MCF 10A (cell line): ENCODE data around the gene CXCL12. TPM values are rescaled to one million over a fixed set of nuclear protein-coding genes. Genes with fewer than 3 reads are reported as not detected.

Experiments used
- BruUV-seq: library from RNA; stranded (reverse); fragments of 400-500 nt; replicated peaks from 2 replicates; lab custom pipeline; 2021; lab: Mats Ljungman, UMichigan
- CTCF ChIA-PET: fragments of 300-600 bp; sonication (Branson Sonifier 250); formaldehyde crosslinking; extraction: SDS; loops from one replicate; lab custom pipeline; 2021; ENCODE audit warnings: antibody characterized with exemption, inconsistent platforms; lab: Yijun Ruan, JAX
- POLR2A ChIA-PET: fragments of 300-600, 350-650 bp; sonication (Branson Sonifier 250); formaldehyde crosslinking; extraction: SDS; loops from one replicate; lab custom pipeline; 2020; ENCODE audit warnings: antibody characterized with exemption, inconsistent platforms; lab: Yijun Ruan, JAX
- DNase-seq: peaks from one replicate; pipeline ENCODE4 v3.0.0-alpha.2; 2018; ENCODE audit not compliant: unreplicated experiment
- H3K27ac Mint-ChIP-seq: one replicate; pipeline ENCODE4 v1.8.0; 2022; ENCODE audit warnings: mild to moderate bottlenecking, low read depth, mixed read lengths; ENCODE audit not compliant: unreplicated experiment
- H3K27me3 Mint-ChIP-seq: one replicate; pipeline ENCODE4 v1.8.0; 2022; ENCODE audit warnings: mixed read lengths; ENCODE audit not compliant: insufficient read depth, unreplicated experiment
- H3K36me3 Mint-ChIP-seq: one replicate; pipeline ENCODE4 v1.8.0; 2022; ENCODE audit warnings: mild to moderate bottlenecking, moderate library complexity, mixed read lengths; ENCODE audit not compliant: insufficient read depth, unreplicated experiment
- H3K4me1 Mint-ChIP-seq: one replicate; pipeline ENCODE4 v1.8.0; 2022; ENCODE audit warnings: mixed read lengths; ENCODE audit not compliant: insufficient read depth, unreplicated experiment
- H3K4me3 Mint-ChIP-seq: one replicate; pipeline ENCODE4 v1.8.0; 2022; ENCODE audit warnings: mild to moderate bottlenecking, moderate library complexity, mixed read lengths; ENCODE audit not compliant: unreplicated experiment
- H3K9me3 Mint-ChIP-seq: one replicate; pipeline ENCODE4 v1.8.0; 2022; ENCODE audit warnings: mixed read lengths; ENCODE audit not compliant: unreplicated experiment
- CTCF ChIP-seq: fragments of 200-600 bp; IDR thresholded peaks from one replicate; pipeline ENCODE4 v1.8.0; 2022; ENCODE audit warnings: antibody characterized with exemption, mild to moderate bottlenecking; ENCODE audit not compliant: unreplicated experiment
- intact Hi-C: fragments of 100-400 bp; cut with micrococcal nuclease; formaldehyde crosslinking; loops from 2 replicates; pipeline ENCODE4 v1.14.1; 2022
- total RNA-seq: library from RNA; stranded (reverse); gene quantifications from 2 replicates; pipeline ENCODE4 v1.2.3, GENCODE V29; 2022

Gene CXCL12
- total RNA-seq, 1 experiment from 2014 or later: not detected

- intact Hi-C loops: loop anchor here (5.0 kb wide), 1 partner anchor 473 kb away; no protein-coding TSS in a partner anchor
- Mint-ChIP-seq H3K4me1 (no peaks in the 10 kb centered on the region), H3K4me3 (no peak overlapping the region), H3K27me3 (peaks cover 14% of the 10 kb centered on the region), H3K9me3 (no peaks in the 10 kb centered on the region), H3K36me3 (no peaks in the 10 kb centered on the region), H3K27ac (no peak overlapping the region)
- ChIA-PET CTCF (no interaction called here), POLR2A (no interaction called here)
- DNase-seq: no peak
- no peak for TF ChIP-seq CTCF
- no TSS peak for BruUV-seq
Measured at GRCh38 chr10:44384601-44385025, 284 bp downstream of the CXCL12 start.

GRCh38 chr10:44383749-44384600 is 922 bp downstream of the CXCL12 start:
- Mint-ChIP-seq H3K27ac (no peak overlapping the region), H3K4me1 (no peaks in the 10 kb centered on the region), H3K9me3 (no peaks in the 10 kb centered on the region), H3K27me3 (peaks cover 20% of the 10 kb centered on the region), H3K36me3 (no peaks in the 10 kb centered on the region), H3K4me3 (no peak overlapping the region)
- ChIA-PET POLR2A (no interaction called here), CTCF (no interaction called here)
- intact Hi-C loops: no loop called here
- no peak for DNase-seq
- no TSS peak for BruUV-seq
- no peak for TF ChIP-seq CTCF

- no peak for TF ChIP-seq CTCF
- ChIA-PET CTCF (interaction anchor here (0.6 kb wide), 1 partner anchor 477 kb away, joined by 3 read pairs; no protein-coding TSS in a partner anchor), POLR2A (no interaction called here)
- H3K36me3 Mint-ChIP-seq: no peaks in the 10 kb centered on the region
- no peaks in the 10 kb centered on the region for H3K4me1 Mint-ChIP-seq
- no TSS peak for BruUV-seq
- H3K4me3 Mint-ChIP-seq: no peak overlapping the region
- H3K27ac Mint-ChIP-seq: no peak overlapping the region
- DNase-seq: no peak
- H3K9me3 Mint-ChIP-seq: no peaks in the 10 kb centered on the region
- intact Hi-C loops: no loop called here
- peaks cover 28% of the 10 kb centered on the region for H3K27me3 Mint-ChIP-seq
Measured at GRCh38 chr10:44382981-44383748, 1.7 kb downstream of the CXCL12 start.
